NAMALWA (cell line): Measurements from ENCODE around the gene RB1.
"Not testable (repeated sequence)": the region's sequence is repeated elsewhere in the genome, so short reads cannot be mapped to it uniquely, and the experiment has no call there.

Experiments used
- DNase-seq: peaks from one replicate; pipeline ENCODE4 v3.0.0-alpha.2; 2015; ENCODE audit warnings: low spot score

The RB1 gene

GRCh38 chr13:48349525-48349924, 46.0 kb downstream of the RB1 start:
- no peak for DNase-seq

GRCh38 chr13:48353590-48353989, 50.0 kb downstream of the RB1 start:
- DNase-seq, result no peak

GRCh38 chr13:48355524-48355923, 52.0 kb downstream of the RB1 start:
- not testable (repeated sequence) for DNase-seq

- no peak for DNase-seq
Measured at GRCh38 chr13:48356750-48357149, 53.2 kb downstream of the RB1 start.

GRCh38 chr13:48369988-48370387, 66.4 kb downstream of the RB1 start:
- no peak for DNase-seq

GRCh38 chr13:48370815-48371214, 67.3 kb downstream of the RB1 start:
- DNase-seq, result no peak

GRCh38 chr13:48377857-48378256, 74.3 kb downstream of the RB1 start:
- no peak for DNase-seq

GRCh38 chr13:48380581-48380980, 77.0 kb downstream of the RB1 start:
- DNase-seq, result no peak

GRCh38 chr13:48383384-48383783, 79.8 kb downstream of the RB1 start:
- no peak for DNase-seq

GRCh38 chr13:48386816-48387215, 83.3 kb downstream of the RB1 start:
- DNase-seq, result no peak

- no peak for DNase-seq
Measured at GRCh38 chr13:48391257-48391656, 87.7 kb downstream of the RB1 start.

- no peak for DNase-seq
Measured at GRCh38 chr13:48393030-48393697, 89.6 kb downstream of the RB1 start.

GRCh38 chr13:48393698-48394085, 90.1 kb downstream of the RB1 start:
- DNase-seq, result no peak

GRCh38 chr13:48397744-48398143, 94.2 kb downstream of the RB1 start:
- DNase-seq, result no peak

GRCh38 chr13:48398450-48399095, 95.0 kb downstream of the RB1 start:
- DNase-seq, result no peak

- DNase-seq, result no peak
Measured at GRCh38 chr13:48400090-48400694, 96.6 kb downstream of the RB1 start.

- no peak for DNase-seq
Measured at GRCh38 chr13:48400850-48401291, 97.3 kb downstream of the RB1 start.

- no peak for DNase-seq
Measured at GRCh38 chr13:48401480-48401879, 97.9 kb downstream of the RB1 start.

GRCh38 chr13:48402325-48402932, 98.9 kb downstream of the RB1 start:
- DNase-seq, result no peak

GRCh38 chr13:48403151-48403631, 99.6 kb downstream of the RB1 start:
- DNase-seq, result no peak

- no peak for DNase-seq
Measured at GRCh38 chr13:48403913-48404312, 100.4 kb downstream of the RB1 start.

GRCh38 chr13:48404952-48405351, 101.4 kb downstream of the RB1 start:
- DNase-seq, result no peak

- no peak for DNase-seq
Measured at GRCh38 chr13:48405875-48406274, 102.3 kb downstream of the RB1 start.
